ENCODE results near the gene ATP8A2.

Gene ATP8A2

DNA sequence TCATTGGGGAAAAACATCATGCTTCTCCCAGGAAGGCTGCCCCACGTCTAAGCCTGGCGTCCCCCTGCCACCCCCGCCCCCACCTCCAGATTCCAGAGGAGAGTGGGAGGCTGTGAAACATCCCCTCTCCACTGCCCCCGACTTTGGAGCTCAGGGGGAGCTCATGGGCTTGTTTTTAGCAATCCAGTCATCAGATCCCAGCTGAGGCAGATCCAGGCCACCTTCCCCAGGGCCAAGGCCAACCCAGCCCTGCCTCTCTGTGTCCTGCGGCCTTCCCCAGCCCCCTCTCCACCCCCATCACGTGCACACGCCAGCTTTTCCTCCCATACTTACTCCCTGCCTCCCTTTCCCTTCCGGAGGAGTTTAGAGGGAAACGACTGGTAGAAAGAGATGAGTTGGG lies 641.2 kb downstream of the ATP8A2 start:
- Histone ChIP-seq H3K36me3 (ENCODE audit: insufficient read depth, low read length) (no peaks in the 10 kb centered on the region), H3K4me1 (ENCODE audit: insufficient read depth, low read length) (peaks cover 4% of the 10 kb centered on the region; the same call in 1 of the 2 replicates), H3K9me3 (ENCODE audit: control insufficient read depth, insufficient read depth, low read length) (no peaks in the 10 kb centered on the region; the same call in 1 of the 2 replicates), H3K9ac (ENCODE audit: low read depth, low read length) (no peak overlapping the region)

DNA sequence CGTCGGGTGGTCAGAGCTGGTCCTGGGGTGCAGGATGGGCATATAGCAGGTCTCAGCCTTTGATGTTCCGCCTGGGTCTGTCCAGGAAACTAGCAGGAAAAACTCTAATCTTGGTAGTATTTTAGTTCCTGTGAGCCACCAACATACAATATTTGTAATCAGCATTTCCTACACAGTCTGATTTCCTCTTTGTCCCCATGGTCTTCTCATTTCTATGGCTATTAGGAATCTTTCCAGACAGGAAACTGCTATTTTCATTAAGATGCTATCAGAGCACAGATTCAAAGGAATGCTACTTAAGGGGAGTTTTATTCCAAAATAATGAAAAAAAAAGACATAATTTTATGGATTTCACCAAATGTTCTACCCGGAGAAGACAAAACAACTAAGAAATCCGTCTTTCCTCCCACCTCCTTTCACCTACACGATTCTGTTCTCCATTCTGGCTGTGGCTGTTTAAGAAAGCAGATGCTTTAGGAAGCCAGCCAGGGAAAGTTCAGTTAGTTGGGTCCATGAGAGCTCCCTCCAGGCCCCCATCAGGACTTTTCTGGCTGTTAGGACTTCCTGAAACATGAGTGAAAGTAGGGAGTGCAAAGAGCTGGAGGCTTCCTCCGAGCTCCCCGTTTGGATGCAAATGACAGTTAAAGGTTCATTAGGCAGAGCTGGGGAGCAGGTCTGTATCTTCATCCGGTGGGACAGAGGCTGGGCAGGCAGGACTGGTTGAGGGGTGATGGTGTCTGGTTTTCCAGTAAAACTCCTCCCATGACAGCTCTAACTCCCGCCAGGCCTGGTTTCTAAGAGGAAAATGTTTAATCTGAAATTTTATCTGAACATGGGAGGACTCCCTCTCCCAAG lies 643.7 kb downstream of the ATP8A2 start:
- H3K36me3 ChIP-seq (ENCODE audit: insufficient read depth, low read length), result no peaks in the 10 kb centered on the region
- peaks cover 10% of the 10 kb centered on the region; the same call in 1 of the 2 replicates for H3K4me1 ChIP-seq (ENCODE audit: insufficient read depth, low read length)
- no peak overlapping the region for H3K9ac ChIP-seq (ENCODE audit: low read depth, low read length)
- H3K9me3 ChIP-seq (ENCODE audit: control insufficient read depth, insufficient read depth, low read length), result no peaks in the 10 kb centered on the region; the same call in 1 of the 2 replicates

DNA sequence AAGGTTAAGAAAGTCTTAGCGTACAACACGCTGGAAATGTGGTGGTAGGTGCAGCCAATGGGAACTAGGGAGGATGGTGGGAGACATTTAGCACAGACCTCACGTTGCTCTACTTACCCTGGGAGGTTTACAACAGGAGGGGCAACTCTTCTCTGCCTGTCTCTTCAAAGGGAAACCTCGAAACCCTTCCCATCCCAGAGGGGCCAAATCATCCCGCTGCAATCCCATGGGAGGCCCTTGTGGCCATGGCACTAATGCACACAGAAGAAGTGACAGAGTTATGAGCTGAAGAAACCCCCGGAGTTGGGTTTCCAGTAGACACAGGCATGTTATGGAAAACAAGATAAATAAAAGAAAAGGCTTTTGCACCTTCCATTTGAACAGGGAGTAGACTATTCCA lies 644.4 kb downstream of the ATP8A2 start:
- H3K9ac ChIP-seq (ENCODE audit: low read depth, low read length), result no peak overlapping the region
- H3K36me3 ChIP-seq (ENCODE audit: insufficient read depth, low read length), result no peaks in the 10 kb centered on the region
- no peaks in the 10 kb centered on the region; the same call in 1 of the 2 replicates for H3K9me3 ChIP-seq (ENCODE audit: control insufficient read depth, insufficient read depth, low read length)
- H3K4me1 ChIP-seq (ENCODE audit: insufficient read depth, low read length), result peaks cover 7% of the 10 kb centered on the region; the same call in 1 of the 2 replicates

DNA sequence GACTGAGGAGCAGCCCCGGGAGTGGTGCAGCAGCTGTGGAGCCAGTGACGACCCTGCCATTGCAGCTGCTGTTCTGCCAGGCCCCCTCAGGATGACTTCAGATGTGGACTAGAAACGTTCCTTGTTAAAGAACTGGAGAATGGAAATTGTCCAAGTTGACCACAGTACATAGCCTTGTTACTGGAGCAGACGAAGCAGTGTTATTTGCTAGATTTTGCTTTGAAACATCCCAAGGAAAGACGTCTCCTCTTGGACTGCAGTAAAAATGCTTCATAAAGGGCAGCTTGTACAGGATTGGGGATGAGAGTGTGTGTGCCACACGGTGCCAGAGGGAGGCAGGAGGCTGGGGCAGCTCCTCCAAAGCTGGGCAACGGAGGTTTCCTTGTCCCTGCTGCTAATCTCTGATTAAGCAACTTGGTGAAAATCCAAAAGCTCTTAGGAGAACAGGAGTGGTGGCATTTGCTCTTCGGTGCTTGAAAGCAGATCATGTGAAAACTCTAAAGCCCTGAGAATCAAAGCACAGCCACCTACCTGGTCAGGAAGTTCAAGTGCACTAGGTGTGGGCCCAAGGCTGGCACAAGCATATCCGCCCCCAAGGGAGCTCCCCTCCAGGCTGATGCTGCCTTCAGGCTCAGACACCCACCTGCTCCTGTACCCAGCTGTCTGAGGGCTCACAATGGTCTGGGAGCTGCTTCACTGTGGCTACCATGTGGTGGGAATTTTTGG lies 645.6 kb downstream of the ATP8A2 start:
- Histone ChIP-seq H3K9me3 (ENCODE audit: control insufficient read depth, insufficient read depth, low read length) (no peaks in the 10 kb centered on the region; the same call in 1 of the 2 replicates), H3K36me3 (ENCODE audit: insufficient read depth, low read length) (no peaks in the 10 kb centered on the region), H3K9ac (ENCODE audit: low read depth, low read length) (no peak overlapping the region), H3K4me1 (ENCODE audit: insufficient read depth, low read length) (peaks cover 6% of the 10 kb centered on the region; the same call in 1 of the 2 replicates)

DNA sequence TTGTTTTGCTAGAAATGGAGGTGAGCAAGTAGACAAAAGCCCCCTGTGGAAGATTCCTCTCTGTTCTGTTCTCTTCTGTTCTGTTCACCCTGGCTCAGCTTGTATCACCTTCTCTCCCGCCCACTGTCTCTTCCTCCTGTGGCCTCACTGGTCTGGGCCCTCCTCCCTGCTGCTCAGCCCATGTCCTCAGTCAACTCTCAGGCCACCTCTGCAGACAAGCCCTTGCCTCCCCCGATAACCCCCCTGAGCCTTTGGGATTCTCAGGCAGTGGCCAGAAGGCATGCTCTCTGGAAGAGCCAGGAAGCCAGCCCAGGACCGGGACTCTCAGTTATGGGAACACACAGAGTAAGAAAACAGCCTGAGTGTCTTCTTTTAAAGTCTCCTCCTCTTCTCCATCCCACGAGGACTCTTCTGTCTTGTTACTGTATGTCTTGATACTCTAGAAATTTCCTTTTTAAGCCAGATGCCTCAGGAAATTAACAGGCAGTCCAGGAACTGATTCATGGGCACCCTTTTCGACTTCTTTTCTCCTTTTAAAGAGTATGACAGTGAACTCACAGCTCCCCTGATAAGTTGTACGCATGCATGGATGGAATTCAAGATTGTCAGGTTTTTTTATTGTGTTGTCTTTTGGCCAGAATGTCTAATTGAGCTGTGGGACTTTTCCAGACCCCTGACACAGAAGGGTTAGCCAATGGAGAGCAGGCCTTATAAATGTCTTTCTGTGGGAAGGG lies 646.3 kb downstream of the ATP8A2 start:
- no peaks in the 10 kb centered on the region; the same call in 1 of the 2 replicates for H3K9me3 ChIP-seq (ENCODE audit: control insufficient read depth, insufficient read depth, low read length)
- no peaks in the 10 kb centered on the region for H3K36me3 ChIP-seq (ENCODE audit: insufficient read depth, low read length)
- no peak overlapping the region for H3K9ac ChIP-seq (ENCODE audit: low read depth, low read length)
- H3K4me1 ChIP-seq (ENCODE audit: insufficient read depth, low read length), result peaks cover 6% of the 10 kb centered on the region; the same call in 1 of the 2 replicates

DNA sequence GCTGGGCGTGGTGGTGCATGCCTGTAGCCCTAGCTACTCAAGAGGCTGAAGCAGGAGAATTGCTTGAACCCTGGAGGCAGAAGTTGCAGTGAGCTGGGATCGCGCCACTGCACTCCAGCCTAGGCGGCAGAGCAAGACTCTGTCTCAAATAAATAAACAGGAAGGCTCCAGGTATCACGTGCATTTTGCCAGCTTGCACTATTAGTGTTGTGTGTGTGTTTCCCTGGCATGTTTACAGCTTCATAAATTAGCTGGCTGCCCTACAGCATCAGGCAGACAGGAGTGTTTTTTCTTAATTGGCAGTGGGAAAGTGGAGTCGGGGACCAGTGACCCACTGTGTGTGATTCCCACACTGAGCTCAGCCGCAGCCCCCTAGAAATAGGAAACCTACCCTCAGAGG lies 647.5 kb downstream of the ATP8A2 start:
- Histone ChIP-seq H3K4me1 (ENCODE audit: insufficient read depth, low read length) (peaks cover 6% of the 10 kb centered on the region; the same call in 1 of the 2 replicates), H3K9ac (ENCODE audit: low read depth, low read length) (no peak overlapping the region), H3K9me3 (ENCODE audit: control insufficient read depth, insufficient read depth, low read length) (no peaks in the 10 kb centered on the region), H3K36me3 (ENCODE audit: insufficient read depth, low read length) (no peaks in the 10 kb centered on the region)

DNA sequence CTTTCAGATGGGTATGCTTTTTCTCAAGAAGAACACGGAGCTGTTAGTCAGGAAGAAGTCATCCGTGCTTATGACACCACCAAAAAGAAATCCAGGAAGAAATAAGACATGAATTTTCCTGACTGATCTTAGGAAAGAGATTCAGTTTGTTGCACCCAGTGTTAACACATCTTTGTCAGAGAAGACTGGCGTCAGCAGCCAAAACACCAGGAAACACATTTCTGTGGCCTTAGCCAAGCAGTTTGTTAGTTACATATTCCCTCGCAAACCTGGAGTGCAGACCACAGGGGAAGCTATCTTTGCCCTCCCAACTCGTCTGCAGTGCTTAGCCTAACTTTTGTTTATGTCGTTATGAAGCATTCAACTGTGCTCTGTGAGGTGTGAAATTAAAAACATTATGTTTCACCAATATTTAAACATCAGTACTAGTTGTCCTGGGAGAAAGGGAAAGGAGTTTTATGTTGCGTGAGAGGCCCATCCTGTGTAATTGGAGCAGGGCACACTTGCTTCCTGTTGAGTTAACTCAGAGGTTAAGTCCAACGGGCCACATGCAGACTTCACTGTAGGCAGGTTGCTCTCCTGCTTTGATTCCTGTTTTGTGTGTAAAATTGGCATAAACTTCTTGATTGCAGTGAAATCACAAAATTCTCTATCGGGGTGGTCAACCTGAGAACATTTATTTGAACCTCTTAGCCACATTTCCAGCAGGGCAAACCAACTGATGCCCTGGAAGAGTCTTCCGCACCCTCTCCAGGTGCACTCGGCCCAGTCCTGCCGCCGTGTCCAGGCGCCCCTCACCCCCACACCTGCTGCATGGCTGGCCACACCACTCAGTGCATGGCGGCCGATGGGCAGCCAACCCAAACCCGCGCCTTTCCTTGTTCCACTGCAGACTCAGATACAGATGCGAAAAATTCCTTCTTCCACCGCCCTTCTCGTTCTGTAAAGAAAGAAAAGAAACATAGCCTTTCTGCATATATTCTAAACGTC lies 648.4 kb downstream of the ATP8A2 start:
- Histone ChIP-seq H3K9ac (ENCODE audit: low read depth, low read length) (no peak overlapping the region), H3K36me3 (ENCODE audit: insufficient read depth, low read length) (no peaks in the 10 kb centered on the region), H3K4me1 (ENCODE audit: insufficient read depth, low read length) (peaks cover 12% of the 10 kb centered on the region; the same call in 1 of the 2 replicates), H3K9me3 (ENCODE audit: control insufficient read depth, insufficient read depth, low read length) (no peaks in the 10 kb centered on the region)

DNA sequence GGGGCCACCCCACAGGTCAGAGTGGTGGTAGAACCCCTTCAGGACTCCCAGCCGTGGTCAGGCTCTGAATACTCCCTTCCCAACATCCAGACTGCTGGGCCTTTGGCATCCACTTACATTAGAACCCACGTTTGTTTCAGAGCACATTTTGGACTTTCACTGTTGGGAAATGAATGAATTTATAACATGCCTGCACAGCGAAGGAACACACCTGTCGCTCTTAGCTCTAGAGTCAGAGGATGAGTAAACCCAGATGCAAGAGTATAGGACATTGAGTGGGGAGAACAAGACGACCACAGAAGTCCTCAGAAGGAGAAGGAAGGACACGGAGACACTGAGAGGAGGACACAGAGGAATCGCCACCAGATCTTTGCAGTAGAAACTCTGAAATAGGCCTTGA lies 649.1 kb downstream of the ATP8A2 start:
- H3K9ac ChIP-seq (ENCODE audit: low read depth, low read length), result no peak overlapping the region
- H3K9me3 ChIP-seq (ENCODE audit: control insufficient read depth, insufficient read depth, low read length), result no peaks in the 10 kb centered on the region
- no peaks in the 10 kb centered on the region for H3K36me3 ChIP-seq (ENCODE audit: insufficient read depth, low read length)
- H3K4me1 ChIP-seq (ENCODE audit: insufficient read depth, low read length), result peaks cover 16% of the 10 kb centered on the region; the same call in 1 of the 2 replicates

DNA sequence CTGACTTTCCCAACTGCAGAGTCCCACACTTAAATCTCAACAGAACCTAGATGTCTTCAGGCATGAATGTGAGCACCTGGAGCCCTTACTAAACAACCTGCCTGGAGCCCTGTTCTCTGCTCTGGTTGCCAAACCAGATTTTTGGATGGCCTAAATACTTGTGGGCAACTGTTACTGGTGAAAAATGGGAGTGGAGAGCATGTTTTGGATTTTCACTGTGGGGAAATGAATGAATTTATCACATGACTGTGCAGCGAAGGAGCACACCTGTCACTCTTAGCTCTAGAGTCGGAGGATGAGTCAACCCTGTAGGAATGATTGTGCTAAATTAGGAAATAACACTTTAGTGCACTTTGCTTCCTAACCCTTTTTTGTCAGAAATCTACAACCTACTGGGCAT lies 649.7 kb downstream of the ATP8A2 start:
- Histone ChIP-seq H3K36me3 (ENCODE audit: insufficient read depth, low read length) (no peaks in the 10 kb centered on the region), H3K9me3 (ENCODE audit: control insufficient read depth, insufficient read depth, low read length) (no peaks in the 10 kb centered on the region), H3K9ac (ENCODE audit: low read depth, low read length) (no peak overlapping the region), H3K4me1 (ENCODE audit: insufficient read depth, low read length) (peaks cover 16% of the 10 kb centered on the region; the same call in 1 of the 2 replicates)

DNA sequence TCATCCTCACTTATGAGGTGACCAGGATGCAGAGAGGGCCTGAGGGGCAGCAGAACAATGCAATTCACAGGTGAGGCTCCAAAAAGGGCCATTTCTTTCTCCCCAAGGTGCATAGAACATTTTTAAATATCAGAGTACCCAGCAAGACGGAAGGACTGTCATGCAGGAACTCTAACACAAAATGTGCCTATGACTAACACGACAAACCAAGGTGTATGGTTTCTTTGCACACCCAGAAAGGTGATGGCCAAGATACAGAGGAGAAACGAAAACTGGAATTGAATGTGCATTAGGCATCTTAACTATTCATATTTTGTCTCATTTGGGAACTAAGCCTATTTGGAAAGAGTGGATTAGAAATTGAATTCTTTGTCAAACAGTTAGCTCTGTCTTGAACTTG lies 650.2 kb downstream of the ATP8A2 start:
- no peaks in the 10 kb centered on the region for H3K36me3 ChIP-seq (ENCODE audit: insufficient read depth, low read length)
- no peaks in the 10 kb centered on the region for H3K9me3 ChIP-seq (ENCODE audit: control insufficient read depth, insufficient read depth, low read length)
- H3K9ac ChIP-seq (ENCODE audit: low read depth, low read length), result no peak overlapping the region
- H3K4me1 ChIP-seq (ENCODE audit: insufficient read depth, low read length), result peaks cover 16% of the 10 kb centered on the region; the same call in 1 of the 2 replicates

DNA sequence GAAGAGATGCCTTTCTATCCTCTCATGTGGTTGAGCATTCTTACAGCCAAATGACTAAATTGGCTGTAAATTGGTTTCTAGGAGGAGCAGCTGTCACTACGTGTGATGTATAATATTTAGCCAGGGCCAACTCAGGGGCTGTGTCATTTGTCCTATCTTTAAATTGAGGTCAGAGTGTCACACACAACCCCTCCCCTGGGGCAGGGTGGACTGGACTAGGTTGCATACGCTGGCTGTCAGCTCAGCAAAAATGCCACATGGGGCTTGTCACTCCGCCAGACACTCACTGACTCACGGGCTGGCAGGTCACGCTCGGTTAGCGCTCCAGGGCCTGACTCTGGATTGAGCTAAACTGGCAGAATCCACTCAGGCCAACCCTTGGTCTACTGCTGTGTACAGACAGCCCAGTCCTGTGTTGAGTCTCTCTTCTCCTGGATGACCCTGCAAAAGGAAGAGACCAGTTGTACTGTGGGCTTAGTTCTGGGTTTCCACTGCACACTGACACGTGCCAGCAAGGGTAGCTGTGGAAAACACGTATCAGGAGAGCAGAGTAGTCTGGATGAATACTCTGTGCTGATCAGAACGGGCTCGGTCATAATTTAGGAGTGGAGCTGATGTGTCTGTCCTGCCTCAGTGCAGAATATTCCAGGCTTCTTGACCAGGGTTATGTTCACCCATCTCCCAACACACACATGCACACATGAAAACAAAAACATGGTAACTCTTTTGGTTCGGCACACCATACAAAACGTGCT lies 650.9 kb downstream of the ATP8A2 start:
- H3K4me1 ChIP-seq (ENCODE audit: insufficient read depth, low read length), result peaks cover 16% of the 10 kb centered on the region; the same call in 1 of the 2 replicates
- no peaks in the 10 kb centered on the region for H3K36me3 ChIP-seq (ENCODE audit: insufficient read depth, low read length)
- H3K9me3 ChIP-seq (ENCODE audit: control insufficient read depth, insufficient read depth, low read length), result no peaks in the 10 kb centered on the region
- H3K9ac ChIP-seq (ENCODE audit: low read depth, low read length), result no peak overlapping the region

DNA sequence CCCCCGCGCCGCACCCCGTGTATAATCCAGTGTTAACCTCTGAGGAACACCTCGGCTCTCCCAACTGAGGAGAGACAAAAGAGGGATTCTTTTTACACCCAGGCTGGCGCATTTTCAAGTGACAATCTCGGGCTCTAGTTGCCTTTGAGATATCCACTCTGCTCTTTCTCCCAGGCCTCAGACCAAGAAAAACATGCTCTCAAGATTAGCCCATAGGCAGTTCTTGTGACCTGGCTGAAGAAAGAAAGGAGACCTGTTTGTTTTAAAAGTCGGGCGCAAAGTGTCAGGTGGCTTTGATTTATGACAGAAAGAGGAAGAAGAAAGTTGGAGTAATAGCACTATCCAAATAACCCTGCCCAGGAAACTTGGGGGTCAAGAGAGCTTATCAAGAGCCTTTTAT lies 652.8 kb downstream of the ATP8A2 start:
- H3K9me3 ChIP-seq (ENCODE audit: control insufficient read depth, insufficient read depth, low read length), result no peaks in the 10 kb centered on the region
- H3K36me3 ChIP-seq (ENCODE audit: insufficient read depth, low read length), result no peaks in the 10 kb centered on the region
- peaks cover 16% of the 10 kb centered on the region; the same call in 1 of the 2 replicates for H3K4me1 ChIP-seq (ENCODE audit: insufficient read depth, low read length)
- no peak overlapping the region for H3K9ac ChIP-seq (ENCODE audit: low read depth, low read length)

DNA sequence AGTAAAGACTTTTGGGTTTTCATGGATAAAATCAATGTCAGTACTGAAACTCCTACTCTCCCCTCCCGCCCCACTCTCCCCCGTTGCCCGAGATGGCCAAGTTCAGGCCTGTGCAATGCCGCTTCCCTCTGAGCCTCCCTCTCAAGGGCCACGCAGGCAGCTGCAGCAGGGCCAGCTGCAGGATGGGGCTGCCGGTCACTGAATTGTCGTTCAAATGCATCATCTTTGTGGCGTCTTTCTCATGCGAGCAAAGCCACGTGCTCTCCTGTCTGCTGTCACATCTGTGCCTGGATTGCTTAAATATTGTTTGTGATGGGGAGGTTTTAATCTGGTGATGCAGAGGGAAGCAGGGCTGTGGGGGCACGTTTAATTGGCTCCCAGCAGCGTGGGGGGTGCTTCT lies 653.4 kb downstream of the ATP8A2 start:
- H3K4me1 ChIP-seq (ENCODE audit: insufficient read depth, low read length), result peaks cover 11% of the 10 kb centered on the region; the same call in 1 of the 2 replicates

More for the DNA sequence above, 653.4 kb downstream of the ATP8A2 start:
- Histone ChIP-seq H3K9ac (ENCODE audit: low read depth, low read length) (no peak overlapping the region), H3K9me3 (ENCODE audit: control insufficient read depth, insufficient read depth, low read length) (peaks cover under 1% of the 10 kb centered on the region; the same call in 1 of the 2 replicates), H3K36me3 (ENCODE audit: insufficient read depth, low read length) (no peaks in the 10 kb centered on the region)
